Stimulated activated CD4-positive, alpha-beta T cell treated with anti-CD3 and anti-CD28 coated beads, Interleukin-4, amount 100 ng/mL, for 24 hours (primary cell): ENCODE data around the gene TUB.

Experiments
- DNase-seq: peaks from one replicate; pipeline ENCODE4 v3.0.0-alpha.2; 2020

Gene TUB

GRCh38 chr11:8109675-8110074 lies 28.7 kb downstream of the TUB start:
- DNase-seq: no peak

- DNase-seq: no peak
Measured at GRCh38 chr11:8110396-8110795, 29.4 kb downstream of the TUB start.

GRCh38 chr11:8111636-8112035 lies 30.6 kb downstream of the TUB start:
- no peak for DNase-seq

DNA sequence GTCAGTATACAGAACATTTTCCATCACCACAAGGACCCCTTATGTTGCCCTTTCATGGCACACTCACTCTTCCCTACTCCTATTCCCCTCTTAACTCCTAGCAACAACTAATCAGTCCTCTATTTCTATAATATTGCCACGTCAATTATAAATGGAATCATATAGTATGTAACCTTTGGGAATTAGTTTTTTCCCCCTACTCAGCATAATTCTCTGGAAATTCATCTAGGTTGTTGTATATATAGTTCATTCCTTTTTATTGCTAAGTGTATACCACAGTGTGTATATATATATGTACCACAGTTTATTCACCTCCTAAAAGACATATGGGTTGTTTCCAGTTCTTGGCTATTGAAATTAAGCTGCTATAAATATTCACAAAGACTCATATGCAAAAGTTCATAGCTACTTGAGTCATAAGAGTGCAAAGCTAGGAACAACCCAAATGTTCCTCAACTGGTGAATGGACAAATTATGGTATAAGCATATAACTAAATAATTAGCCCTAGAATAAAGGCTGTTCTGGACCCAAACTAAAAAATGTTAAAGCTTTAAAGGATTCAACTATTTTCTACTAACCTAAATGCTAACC lies 41.3 kb downstream of the TUB start:
- DNase-seq: no peak

- no peak for DNase-seq
Measured at GRCh38 chr11:8126649-8127289, 45.8 kb downstream of the TUB start.

GRCh38 chr11:8127447-8127846 lies 46.4 kb downstream of the TUB start:
- DNase-seq: no peak

DNA sequence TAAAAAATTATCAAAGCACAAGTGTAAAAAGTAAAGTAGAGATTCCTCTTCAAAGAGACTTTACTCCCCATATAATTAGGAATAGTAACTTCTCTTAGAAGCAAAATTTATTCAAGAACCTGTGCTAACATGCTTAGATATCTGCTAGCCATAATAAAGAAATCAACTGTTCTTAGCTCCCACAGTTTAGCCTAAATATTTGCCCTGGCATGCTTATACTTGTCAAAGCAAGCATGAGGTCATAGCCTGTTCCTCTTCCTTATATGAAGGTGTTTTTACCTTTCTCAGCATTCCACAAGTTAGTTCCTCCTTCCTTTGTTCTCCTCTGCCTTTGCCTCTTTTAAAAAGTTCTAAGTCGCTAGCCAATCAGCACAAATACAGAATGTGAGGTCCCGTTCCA lies 57.5 kb downstream of the TUB start:
- DNase-seq: no peak

DNA sequence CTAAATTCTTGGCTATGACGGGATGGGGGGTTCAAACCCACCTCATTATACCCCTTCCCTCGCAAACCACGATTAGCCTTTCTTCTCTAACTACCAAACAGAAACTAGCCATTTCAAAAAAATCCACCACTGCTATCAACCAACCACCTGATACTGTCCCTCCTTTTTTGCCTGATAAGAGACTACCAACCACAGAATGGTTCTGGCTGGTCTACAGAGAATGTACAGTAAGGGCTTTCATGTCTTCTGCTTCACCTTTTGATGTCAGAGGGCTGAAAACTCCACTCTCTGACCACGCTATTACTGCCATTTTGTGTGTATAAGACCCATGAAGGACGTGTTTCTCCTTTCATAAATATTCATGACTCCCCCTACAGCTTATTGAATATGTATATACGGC lies 68.7 kb downstream of the TUB start:
- no peak for DNase-seq
